ENCODE data around the gene FBXW12.
A peak's percentile ranks its signal among the peaks of the same experiment; 100 is the strongest.
"Not testable (repeated sequence)": the region's sequence is repeated elsewhere in the genome, so short reads cannot be mapped to it uniquely, and the experiment has no call there.

FBXW12 gene

GRCh38 chr3:48371651-48372376 lies at the start of gene FBXW12:
Gene FBXW12 (plus strand): TSS chr3:48372219. CDS start chr3:48372768, 549 bp downstream.
- no peak for DNase-seq

DNA sequence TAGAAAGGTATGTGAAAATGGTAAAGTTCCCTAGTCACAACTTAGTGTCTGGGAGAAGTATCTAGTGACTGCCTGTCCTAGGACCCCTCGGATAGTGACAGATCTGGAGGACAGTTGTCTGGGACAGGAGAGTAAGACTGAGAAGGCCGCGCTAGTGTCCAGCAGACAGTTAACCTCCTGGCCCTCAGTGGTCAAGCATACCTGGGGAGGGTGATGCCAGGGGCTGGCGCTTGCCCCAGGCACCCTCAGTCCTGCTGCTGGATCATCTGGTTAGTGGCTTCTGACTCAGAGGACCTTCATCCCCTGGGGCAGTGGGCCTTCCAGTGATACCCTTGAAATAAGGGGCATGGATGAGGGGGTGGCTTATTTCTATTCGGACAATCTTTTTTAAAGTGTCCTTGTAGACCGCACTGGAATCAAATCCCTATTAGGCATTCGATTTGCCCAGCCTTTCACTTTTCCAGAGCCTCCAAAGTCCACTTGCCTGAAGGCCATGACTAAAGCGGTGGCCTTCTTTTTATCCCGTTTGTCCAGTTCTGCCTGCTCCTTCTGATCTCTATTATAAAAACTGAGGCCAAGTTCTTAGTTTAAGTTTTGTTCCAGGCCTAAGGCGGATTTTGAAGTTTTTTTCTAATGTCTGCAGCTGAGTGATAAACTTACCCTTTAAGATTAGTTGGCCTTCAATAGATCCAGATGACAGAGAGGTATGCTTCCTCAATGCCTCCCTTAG lies 40.1 kb upstream of the FBXW12 start:
- DNase-seq = not testable (repeated sequence)

GRCh38 chr3:48333346-48334245 lies 38.4 kb upstream of the FBXW12 start, which contains the start of gene SPINK8:
Gene SPINK8 (minus strand): TSS chr3:48333661. CDS start chr3:48328341, 5,320 bp downstream.
- not testable (repeated sequence) for DNase-seq

DNA sequence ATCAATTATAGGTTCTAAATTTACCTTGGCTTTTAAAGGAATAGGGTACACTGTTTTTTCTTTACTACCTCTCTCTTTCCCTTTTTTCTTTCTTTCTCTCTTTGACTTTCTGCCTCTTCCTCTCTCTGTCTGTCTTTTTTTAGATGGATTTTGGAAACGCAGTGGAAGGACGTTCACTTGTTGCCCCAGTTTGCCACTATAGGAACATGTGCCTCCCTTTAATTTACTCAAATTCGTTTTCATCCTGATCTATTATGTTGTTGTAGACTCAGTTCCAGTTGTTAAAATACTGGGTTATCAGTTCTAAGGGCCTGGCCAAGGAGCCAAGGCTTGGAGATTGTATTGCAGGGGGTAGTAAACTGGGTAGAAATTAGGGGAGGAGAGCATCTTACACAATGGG lies 37.4 kb upstream of the FBXW12 start:
- no peak for DNase-seq

GRCh38 chr3:48335286-48335685 lies 36.7 kb upstream of the FBXW12 start:
- not testable (repeated sequence) for DNase-seq

- not testable (repeated sequence) for DNase-seq
Measured at GRCh38 chr3:48337536-48337935, 34.5 kb upstream of the FBXW12 start.

- DNase-seq = no peak
Measured at GRCh38 chr3:48338635-48339034, 33.4 kb upstream of the FBXW12 start.

- no peak for DNase-seq
Measured at GRCh38 chr3:48343432-48343831, 28.6 kb upstream of the FBXW12 start.

- no peak for DNase-seq
Measured at GRCh38 chr3:48344867-48345507, 27.0 kb upstream of the FBXW12 start.

DNA sequence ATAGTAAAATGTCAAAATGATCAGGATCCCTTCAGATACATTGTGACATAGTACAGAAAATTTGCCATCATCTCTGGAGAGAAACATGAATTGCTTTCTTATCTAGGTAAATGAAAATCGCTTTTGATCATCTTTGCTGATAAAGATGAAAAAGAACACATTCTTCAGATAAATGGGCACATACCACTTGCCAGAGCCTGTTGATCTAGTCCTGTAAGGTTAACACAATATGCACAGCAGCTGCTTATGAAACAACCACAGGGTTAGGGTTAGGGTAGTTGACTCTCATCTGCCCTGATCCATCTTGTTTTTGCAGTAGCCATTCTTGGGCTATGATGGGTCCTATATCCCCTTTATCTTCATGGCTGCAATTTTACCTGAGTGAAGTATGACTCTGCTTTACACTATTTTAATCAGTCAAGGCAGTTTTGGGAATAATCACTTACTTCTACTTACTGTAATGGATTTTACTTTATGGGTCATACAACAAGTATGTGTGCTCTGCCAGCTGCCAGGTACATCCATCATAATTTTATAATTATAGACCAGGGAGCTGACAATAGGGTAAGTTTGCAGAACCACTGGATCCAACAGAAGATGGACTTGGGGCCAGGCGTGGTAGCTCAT lies 26.0 kb upstream of the FBXW12 start:
- DNase-seq = no peak

DNA sequence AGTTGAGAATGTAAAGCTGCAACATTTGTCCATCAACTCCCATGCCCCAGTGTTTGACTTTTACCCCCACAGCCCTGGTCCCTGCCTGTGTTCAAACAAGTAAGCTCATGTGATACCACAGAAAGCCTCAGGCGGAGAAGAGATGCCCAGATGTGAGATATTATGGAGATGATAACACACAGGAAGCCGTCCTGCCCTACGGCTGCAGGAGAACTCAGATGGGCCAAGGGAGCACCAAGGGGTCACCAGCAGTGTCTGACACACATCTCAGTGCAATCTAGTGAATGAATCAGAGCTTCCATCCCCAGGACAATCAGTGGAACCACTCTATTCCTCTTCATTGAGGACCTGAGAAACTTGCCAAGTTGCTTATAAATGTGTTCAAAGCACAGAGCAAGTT lies 24.5 kb upstream of the FBXW12 start:
- no peak for DNase-seq

- no peak for DNase-seq
Measured at GRCh38 chr3:48352546-48352945, 19.5 kb upstream of the FBXW12 start.

DNA sequence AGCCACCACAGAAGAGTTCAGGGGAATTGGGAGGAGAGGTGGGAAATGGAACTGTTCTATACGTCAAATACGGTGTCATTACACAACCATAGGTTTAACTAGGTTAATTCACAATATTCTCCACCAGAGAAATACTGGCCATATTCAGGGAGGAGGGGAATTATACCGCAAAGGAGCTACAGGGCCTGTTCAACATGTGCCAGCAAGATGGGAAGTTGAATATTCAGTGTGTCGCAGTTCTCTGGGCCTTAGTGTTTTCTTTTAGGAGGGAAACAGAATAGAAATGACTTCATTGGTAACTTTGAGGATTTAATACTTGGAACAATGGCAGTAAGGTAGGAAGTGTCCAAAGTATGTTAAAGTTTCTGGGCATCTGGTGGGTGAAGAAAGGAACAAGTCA lies 18.0 kb upstream of the FBXW12 start:
- no peak for DNase-seq

- DNase-seq = no peak
Measured at GRCh38 chr3:48356419-48356818, 15.6 kb upstream of the FBXW12 start.

DNA sequence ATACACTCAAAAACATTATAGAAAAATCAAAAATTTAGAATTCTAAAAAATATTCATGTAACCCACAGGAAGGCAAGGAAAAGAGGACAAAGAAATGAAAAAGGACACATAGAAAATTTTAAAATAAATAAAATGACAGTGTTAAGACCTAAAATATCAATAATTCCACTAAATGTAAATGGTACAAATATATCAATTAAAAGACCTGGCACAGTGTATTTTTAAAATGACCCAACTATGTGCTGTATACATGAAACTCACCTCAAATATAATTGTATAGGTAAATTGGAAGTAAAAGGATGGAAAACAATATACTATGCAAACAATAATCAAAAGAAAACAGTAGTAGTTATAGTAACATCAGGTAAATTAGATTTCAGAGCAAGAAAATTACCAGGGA lies 10.1 kb upstream of the FBXW12 start:
- DNase-seq = no peak

DNA sequence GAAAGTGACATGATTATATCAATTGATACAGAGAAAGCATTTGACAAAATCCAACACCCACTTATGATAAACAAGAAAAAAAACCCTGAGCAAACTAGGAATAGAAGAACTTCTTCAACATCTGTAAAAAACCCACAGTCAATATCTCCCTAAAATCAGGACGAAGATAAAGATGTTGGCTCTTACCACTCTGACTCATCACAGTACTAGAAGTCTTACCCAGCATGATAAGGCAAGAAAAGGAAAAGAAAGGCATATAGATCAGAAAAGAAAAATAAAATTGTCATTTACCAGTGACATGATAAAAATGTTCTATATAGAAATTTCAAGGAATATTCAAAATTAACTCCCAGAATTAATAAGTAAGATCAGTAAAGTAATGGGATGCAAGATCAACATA lies 7.2 kb upstream of the FBXW12 start:
- DNase-seq = no peak

DNA sequence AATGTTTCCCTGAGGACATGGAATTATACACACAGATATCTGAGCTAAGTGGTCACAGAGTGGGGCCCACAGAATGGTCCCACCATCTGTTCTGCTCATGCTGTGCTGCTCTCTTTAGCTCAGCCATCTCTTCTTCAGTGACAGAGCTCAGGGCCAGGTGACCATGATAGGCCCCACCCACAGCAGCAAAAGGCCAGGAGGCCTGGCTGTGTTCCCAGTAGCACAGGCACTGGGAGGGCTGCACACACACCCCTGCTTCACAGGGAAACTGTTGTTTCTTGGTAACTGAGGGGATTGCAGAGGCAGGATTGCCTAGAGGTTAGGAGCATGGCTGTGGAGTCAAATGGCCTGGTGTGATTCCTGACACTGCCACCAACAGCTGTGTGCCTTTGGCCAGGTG lies 4.8 kb upstream of the FBXW12 start:
- DNase-seq = peak in 3 of 56 donors; percentile 2 to 5 (median 2)

DNA sequence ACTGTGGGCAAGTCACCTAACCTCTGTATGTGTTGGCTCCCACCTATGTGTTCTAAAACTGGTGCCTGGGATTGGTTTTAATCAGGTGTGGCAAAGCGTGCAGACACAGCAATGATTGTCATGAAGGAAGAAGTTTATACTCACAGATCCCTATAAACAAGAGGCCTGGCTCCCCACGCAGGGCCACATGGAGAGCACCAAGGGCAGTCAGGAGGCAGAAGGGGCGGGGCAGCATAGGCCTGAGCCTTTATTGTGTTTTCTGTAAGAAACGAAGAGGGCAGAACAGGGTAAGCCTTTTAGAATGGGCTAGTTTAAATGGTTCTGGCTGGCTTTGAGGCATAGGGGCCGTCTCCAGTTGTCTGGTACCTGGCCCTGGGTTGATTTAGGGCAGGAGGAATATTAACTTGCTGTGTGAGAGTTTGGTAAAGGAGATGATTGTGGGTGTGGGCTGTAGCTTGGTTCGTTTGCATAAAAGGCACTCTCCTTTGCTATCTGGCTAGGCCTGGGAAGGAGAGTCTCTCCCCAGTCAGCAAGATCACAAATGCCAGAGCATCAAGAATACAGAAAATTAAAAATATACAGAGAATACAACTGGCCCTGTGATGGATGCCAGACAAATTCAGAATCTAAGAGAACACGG lies 2.2 kb upstream of the FBXW12 start:
- no peak for DNase-seq

DNA sequence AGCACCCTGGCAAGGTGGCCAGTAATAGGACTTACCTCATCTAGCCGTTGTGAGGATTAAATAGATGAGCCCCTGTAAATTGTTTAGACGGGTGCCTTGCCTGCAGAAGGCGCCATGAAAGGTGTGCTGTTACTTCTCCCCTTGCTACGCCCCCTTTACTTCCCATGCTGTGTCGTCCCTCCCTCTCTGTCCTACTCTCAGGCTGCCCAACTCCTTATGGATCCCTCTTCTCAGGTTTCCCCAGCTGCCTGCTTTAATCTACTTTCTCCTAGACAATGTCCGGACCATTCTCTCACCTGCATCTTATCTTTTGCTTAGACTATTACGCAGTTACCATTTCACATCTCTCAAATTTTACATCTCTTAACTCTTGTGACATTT lies 1.7 kb upstream of the FBXW12 start:
- DNase-seq = no peak

DNA sequence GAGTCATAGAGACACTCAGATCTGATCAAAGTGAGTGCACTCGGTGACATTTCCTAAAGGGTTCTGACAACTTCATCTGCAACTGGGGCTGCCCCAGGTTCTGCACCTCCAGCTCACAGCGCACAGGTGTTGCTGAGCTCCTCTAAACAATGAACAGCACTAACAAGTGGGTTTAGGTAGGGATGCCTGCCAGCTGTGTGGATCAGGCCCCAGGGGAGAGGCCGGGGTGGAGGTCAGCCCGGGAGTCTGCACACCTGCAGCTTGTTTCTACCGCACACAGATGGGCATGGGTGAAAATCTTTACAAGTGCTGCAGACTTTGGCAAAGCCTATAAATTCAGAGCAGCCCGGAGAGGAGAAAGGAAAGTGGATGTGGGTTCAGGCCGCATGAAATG lies 355 bp downstream of the FBXW12 start:
- no peak for DNase-seq

All from amygdala (tissue), 56 donors.